Esophagus squamous epithelium (tissue), 5 donors: ENCODE data around the gene SELENOM. TPM values are rescaled to one million over a fixed set of nuclear protein-coding genes. Genes with fewer than 3 reads are reported as not detected.

ENCODE experiments used
- DNase-seq: peaks from one replicate; lab custom pipeline; 2025; lab: John Stamatoyannopoulos, UW
- H3K27ac ChIP-seq, 4 donors: fragments of 200-600 bp; sonication (generic); one replicate each; pipeline ENCODE4 v1.5.1; 2016 to 2019; ENCODE audit warnings: mild to moderate bottlenecking in 1 of 4
- H3K27me3 ChIP-seq, 4 donors: fragments of 200-600 bp; sonication (generic); 1 replicate in 3 of 4; 2 replicates in 1 of 4; pipeline versions ENCODE4 v1.5.1 to v1.6.0; 2017 to 2021; ENCODE audit warnings: antibody characterized with exemption in 1 of 4
- H3K36me3 ChIP-seq, 3 donors: fragments of 200-600 bp; sonication (generic); one replicate each; pipeline ENCODE4 v1.5.1; 2016 to 2019
- H3K4me1 ChIP-seq, 3 donors: fragments of 200-600 bp; sonication (generic); one replicate each; pipeline ENCODE4 v1.5.1; 2017 to 2019
- H3K4me3 ChIP-seq, 4 donors: fragments of 200-600 bp; sonication (generic); 1 replicate in 3 of 4; 2 replicates in 1 of 4; pipeline ENCODE4 v1.5.1; 2016 to 2019; ENCODE audit warnings: mild to moderate bottlenecking in 2 of 4, moderate library complexity in 1 of 4
- H3K9me3 ChIP-seq, 3 donors: fragments of 200-600 bp; sonication (generic); one replicate each; pipeline ENCODE4 v1.5.1; 2016 to 2019
- POLR2A ChIP-seq, 4 donors: fragments of 450-650 bp; IDR thresholded peaks; one replicate each; pipeline ENCODE4 v1.6.1; 2017; ENCODE audit warnings: antibody characterized with exemption in 4 of 4, mild to moderate bottlenecking in 4 of 4, moderate library complexity in 3 of 4
- WGBS, 2 donors: methylation state at CpG; one replicate each; pipeline ENCODE4 v1.1.5; 2018; 5-methylcytosine and 5-hydroxymethylcytosine counted together
- intact Hi-C: fragments of 100-400 bp; cut with DNase I; formaldehyde crosslinking; loops from one replicate; pipeline ENCODE4 v1.15.0; 2022
- total RNA-seq, 4 donors: library from RNA; depleted of rRNA; stranded (reverse); fragments of >200 nt; gene quantifications; one replicate each; pipeline ENCODE4 v1.1.0, GENCODE V29; 2016
- TF ChIP-seq, protein P1 (sequence below), 6 experiments: fragments of 450-650 bp in 4 of 6; fragments of 200-600 bp in 2 of 6; sonication (generic) in 2 of 6; IDR thresholded peaks; one replicate each; pipeline ENCODE4 v1.5.1; 2016 to 2019; ENCODE audit warnings: antibody characterized with exemption in 6 of 6, mild to moderate bottlenecking in 4 of 6, moderate library complexity in 4 of 6
- donor health status: DM: yes; HTN: yes; CAD: no.

Gene SELENOM
- total RNA-seq, 4 donors from 2014 or later, result 13.3 to 291 (median 67.6) TPM

DNA sequence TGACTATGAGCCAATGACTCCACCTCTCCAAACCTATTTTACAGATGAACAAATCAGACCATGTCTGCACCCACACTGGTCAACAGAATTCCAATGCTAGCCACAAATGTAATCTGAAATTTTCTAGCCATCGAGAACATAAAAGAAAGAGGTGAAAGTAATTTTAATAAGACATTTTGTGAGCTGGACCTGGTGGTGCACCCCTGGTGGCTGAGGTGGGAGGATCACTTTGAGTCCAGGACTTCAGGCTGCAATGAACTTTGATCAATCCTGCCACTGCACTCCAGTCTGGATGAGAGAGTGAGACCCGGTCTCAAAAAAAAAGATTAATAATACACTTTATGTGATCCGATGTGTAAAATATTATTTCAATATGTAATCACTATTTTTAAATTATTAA lies 43.2 kb upstream of the SELENOM start:
- no peak for DNase-seq
- Histone ChIP-seq H3K9me3 (no peaks in the 10 kb centered on the region), H3K4me3 (no peak overlapping the region), H3K36me3 (no peaks in the 10 kb centered on the region), H3K27me3 (no peaks in the 10 kb centered on the region), H3K27ac (no peak overlapping the region), H3K4me1 (peaks cover 4 to 26% (median 11%) of the 10 kb centered on the region in 3 donors)
- no peak for TF ChIP-seq POLR2A (IDR thresholded peaks at IDR 0.05)
- TF ChIP-seq, protein P1, sequence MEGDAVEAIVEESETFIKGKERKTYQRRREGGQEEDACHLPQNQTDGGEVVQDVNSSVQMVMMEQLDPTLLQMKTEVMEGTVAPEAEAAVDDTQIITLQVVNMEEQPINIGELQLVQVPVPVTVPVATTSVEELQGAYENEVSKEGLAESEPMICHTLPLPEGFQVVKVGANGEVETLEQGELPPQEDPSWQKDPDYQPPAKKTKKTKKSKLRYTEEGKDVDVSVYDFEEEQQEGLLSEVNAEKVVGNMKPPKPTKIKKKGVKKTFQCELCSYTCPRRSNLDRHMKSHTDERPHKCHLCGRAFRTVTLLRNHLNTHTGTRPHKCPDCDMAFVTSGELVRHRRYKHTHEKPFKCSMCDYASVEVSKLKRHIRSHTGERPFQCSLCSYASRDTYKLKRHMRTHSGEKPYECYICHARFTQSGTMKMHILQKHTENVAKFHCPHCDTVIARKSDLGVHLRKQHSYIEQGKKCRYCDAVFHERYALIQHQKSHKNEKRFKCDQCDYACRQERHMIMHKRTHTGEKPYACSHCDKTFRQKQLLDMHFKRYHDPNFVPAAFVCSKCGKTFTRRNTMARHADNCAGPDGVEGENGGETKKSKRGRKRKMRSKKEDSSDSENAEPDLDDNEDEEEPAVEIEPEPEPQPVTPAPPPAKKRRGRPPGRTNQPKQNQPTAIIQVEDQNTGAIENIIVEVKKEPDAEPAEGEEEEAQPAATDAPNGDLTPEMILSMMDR (IDR thresholded peaks at IDR 0.05), result peak in 1 of 6 experiments; percentile 6
- intact Hi-C loops, result no loop called here
- WGBS, 2 donors, result 68 to 75% methylated on average over 3 of the region's 3 CpGs

DNA sequence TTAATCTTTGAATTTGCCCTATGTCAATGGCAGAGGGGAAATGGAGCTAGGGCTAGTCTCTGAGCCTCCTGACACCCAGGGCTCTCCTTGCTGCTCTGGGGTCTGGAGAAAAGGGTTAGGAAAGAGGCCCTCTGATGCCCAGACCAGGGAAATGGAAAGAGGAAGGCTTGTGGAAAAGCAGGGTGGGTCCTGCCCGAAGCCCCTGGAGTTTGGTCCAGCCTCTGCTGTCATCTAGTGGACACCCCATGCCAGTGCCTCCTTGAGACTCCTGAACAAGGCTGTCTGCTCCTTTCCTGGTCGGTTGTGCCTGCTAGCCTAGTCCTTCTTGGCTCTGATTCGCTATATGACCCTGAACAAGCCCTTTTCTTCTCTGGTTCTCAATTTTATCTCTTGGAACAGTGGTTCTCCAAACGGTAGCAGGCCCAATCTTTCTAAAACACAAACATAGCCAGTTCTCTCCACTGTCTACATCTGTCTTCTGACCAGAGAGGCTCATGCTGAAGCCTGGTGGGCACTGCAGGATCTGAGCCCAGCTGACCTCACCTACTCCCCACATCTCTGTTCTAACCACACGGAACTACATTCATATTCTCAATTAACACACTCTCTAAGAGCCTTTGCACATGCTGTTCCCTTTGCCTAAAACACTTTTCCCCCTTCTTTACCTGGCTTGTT lies 41.7 kb upstream of the SELENOM start:
- Histone ChIP-seq H3K27me3 (no peaks in the 10 kb centered on the region), H3K36me3 (no peaks in the 10 kb centered on the region), H3K9me3 (no peaks in the 10 kb centered on the region), H3K4me1 (peaks cover 4 to 11% (median 6%) of the 10 kb centered on the region in 3 donors), H3K27ac (peak overlapping the region; percentile 10 to 80 (median 66)), H3K4me3 (no peak overlapping the region)
- TF ChIP-seq POLR2A (IDR thresholded peaks at IDR 0.05), result no peak
- TF ChIP-seq, protein P1 (IDR thresholded peaks at IDR 0.05), result peak; percentile 52 to 94 (median 90)
- WGBS, 2 donors, result 10 to 14% methylated on average over 4 to 5 of the region's 5 CpGs
- no peak for DNase-seq
- intact Hi-C loops, result no loop called here

DNA sequence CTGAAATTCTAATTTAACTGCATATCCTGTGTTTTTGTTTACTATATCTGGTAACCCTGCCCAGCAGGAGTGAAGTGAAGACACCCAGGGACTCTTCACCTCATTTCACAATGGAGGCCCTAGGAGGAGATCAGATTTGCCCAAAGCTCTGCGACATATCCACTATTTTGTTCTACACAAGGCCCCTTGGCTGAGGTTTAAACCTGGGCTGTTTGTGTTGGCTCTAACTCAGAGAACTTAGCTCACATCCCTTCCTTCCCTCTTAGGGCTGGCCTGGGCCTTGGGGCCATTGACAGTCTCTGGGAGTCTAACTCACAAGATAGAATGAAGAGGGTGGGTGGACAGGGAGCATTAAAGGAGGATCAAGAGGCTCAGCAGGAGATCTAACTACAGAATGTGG lies 41.1 kb upstream of the SELENOM start:
- Histone ChIP-seq H3K4me1 (peaks cover 4 to 14% (median 6%) of the 10 kb centered on the region in 3 donors), H3K9me3 (no peaks in the 10 kb centered on the region), H3K27ac (peak overlapping the region; percentile 10 to 80 (median 66)), H3K27me3 (no peaks in the 10 kb centered on the region), H3K36me3 (no peaks in the 10 kb centered on the region), H3K4me3 (no peak overlapping the region)
- 100% methylated on average over 1 of the region's 1 CpG; no CpG with 5 or more reads in 1 of the 2 donors for WGBS, 2 donors
- no peak for DNase-seq
- TF ChIP-seq, protein P1 (IDR thresholded peaks at IDR 0.05), result no peak
- TF ChIP-seq POLR2A (IDR thresholded peaks at IDR 0.05), result no peak
- intact Hi-C loops, result no loop called here

DNA sequence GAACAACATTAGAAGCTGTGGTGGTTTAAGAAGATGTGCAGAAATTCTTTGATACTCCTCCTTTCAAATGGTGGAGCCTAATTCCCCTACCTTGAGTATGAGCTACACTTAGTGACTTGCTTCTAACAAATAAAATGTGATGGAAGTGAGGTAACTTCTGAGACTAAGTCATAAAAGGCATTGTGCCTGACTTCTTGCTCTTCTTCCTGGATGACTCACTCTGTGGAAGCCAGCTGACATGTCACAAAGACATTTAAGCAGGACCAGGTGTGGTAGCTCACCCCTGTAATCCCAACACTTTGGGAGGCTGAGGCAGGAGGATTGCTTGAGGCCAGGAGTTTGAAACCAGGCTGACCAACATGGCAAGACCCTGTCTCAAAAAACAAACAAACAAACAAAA lies 36.9 kb upstream of the SELENOM start:
- intact Hi-C loops, result no loop called here
- H3K4me3 ChIP-seq, result no peak overlapping the region
- H3K27me3 ChIP-seq, result peaks cover 0 to 9% (median 0%) of the 10 kb centered on the region in 4 donors
- no peaks in the 10 kb centered on the region for H3K36me3 ChIP-seq
- peak overlapping the region in 1 of 4 donors; percentile 74 for H3K27ac ChIP-seq
- H3K4me1 ChIP-seq, result peaks cover 27 to 56% (median 29%) of the 10 kb centered on the region in 3 donors
- DNase-seq, result no peak
- no peak for TF ChIP-seq POLR2A (IDR thresholded peaks at IDR 0.05)
- TF ChIP-seq, protein P1 (IDR thresholded peaks at IDR 0.05), result no peak
- no peaks in the 10 kb centered on the region for H3K9me3 ChIP-seq

DNA sequence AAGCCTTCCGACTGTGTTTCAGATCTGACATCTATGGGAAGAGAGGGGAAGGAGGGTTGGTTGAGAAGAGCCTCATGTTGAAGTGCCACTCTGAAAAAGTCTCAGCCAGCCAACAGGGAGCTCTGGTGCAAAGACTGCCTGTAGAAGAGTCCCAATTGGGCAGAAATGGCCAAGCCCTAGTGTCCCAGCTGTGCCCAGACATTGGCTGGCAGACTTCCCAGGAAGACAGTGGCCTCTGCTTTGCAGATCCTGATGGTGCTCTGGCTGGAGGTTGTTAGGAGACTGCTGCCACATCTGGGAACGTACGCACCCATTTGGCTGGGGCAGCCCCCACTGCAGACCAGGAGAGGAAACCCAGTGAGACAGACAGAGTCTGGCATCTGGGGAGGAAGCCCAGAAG lies 36.2 kb upstream of the SELENOM start:
- Histone ChIP-seq H3K36me3 (no peaks in the 10 kb centered on the region), H3K4me3 (no peak overlapping the region), H3K4me1 (peaks cover 23 to 54% (median 23%) of the 10 kb centered on the region in 3 donors), H3K27ac (peak overlapping the region in 3 of 4 donors; percentile 70 to 74 (median 73)), H3K27me3 (peaks cover 0 to 14% (median 0%) of the 10 kb centered on the region in 4 donors), H3K9me3 (no peaks in the 10 kb centered on the region)
- TF ChIP-seq POLR2A (IDR thresholded peaks at IDR 0.05), result no peak
- TF ChIP-seq, protein P1 (IDR thresholded peaks at IDR 0.05), result no peak
- no peak for DNase-seq
- 77 to 79% methylated on average over 3 of the region's 3 CpGs for WGBS, 2 donors
- intact Hi-C loops, result no loop called here
